Heart right ventricle (tissue), 16 donors: ENCODE measurements around the gene DALRD3. TPM values are rescaled to one million over a fixed set of nuclear protein-coding genes. Genes with fewer than 3 reads are reported as not detected.

Experiments used
- ATAC-seq, 8 donors: fragments of 200-7000 bp; cut with Tn5 transposase; one replicate each; pipeline ENCODE4 v1.9.1; 2020; ENCODE audit warnings: mild to moderate bottlenecking in 8 of 8, moderate library complexity in 8 of 8, moderate number of reproducible peaks in 1 of 8
- DNase-seq, 2 donors: peaks; one replicate each; pipeline ENCODE4 v3.0.0-alpha.2; 2020
- H3K27ac ChIP-seq, 10 donors: fragments of 200-600 bp; sonication (generic) in 2 of 10; one replicate each; pipeline versions ENCODE4 v1.5.0 to v1.8.0; 2020 to 2022; ENCODE audit warnings: mild to moderate bottlenecking in 3 of 10
- H3K27me3 ChIP-seq, 7 donors: fragments of 200-600 bp; one replicate each; pipeline ENCODE4 v1.8.0; 2021 to 2022; ENCODE audit warnings: mild to moderate bottlenecking in 2 of 7
- H3K36me3 ChIP-seq, 9 donors: fragments of 200-600 bp; sonication (generic) in 1 of 9; one replicate each; pipeline versions ENCODE4 v1.5.0 to v1.8.0; 2020 to 2022; ENCODE audit warnings: mild to moderate bottlenecking in 2 of 9
- H3K4me1 ChIP-seq, 9 donors: fragments of 200-600 bp; sonication (generic) in 1 of 9; one replicate each; pipeline versions ENCODE4 v1.5.0 to v1.8.0; 2020 to 2022; ENCODE audit warnings: mild to moderate bottlenecking in 4 of 9
- H3K4me3 ChIP-seq, 10 donors: fragments of 200-600 bp; sonication (generic) in 2 of 10; one replicate each; pipeline versions ENCODE4 v1.5.0 to v1.8.0; 2020 to 2022; ENCODE audit warnings: mild to moderate bottlenecking in 7 of 10, moderate library complexity in 2 of 10
- H3K9me3 ChIP-seq, 11 donors: fragments of 200-600 bp in 10 of 11; sonication (generic) in 2 of 11; one replicate each; pipeline versions ENCODE4 v1.5.0 to v1.8.0; 2013 to 2022; ENCODE audit warnings: mild to moderate bottlenecking in 2 of 11, control low read depth in 1 of 11, moderate library complexity in 1 of 11
- WGBS, 2 donors: extraction: QIAGEN DNeasy Blood & Tissue Kit; methylation state at CpG; one replicate each; pipeline ENCODE4 v1.1.7; 2013; ENCODE audit warnings: inconsistent platforms in 1 of 2; 5-methylcytosine and 5-hydroxymethylcytosine counted together
- intact Hi-C, 10 donors: fragments of 100-400 bp; cut with DNase I; formaldehyde crosslinking; loops; one replicate each; pipeline versions ENCODE4 v1.11.1 to v1.14.2; 2022
- polyA plus RNA-seq, 2 donors: library from polyadenylated mRNA; stranded (reverse); fragments of 200-250 nt; gene quantifications; one replicate each; pipeline ENCODE4 v1.2.3, GENCODE V29; 2013
- total RNA-seq, 10 donors: library from RNA; stranded (reverse); fragmentation: NEBNext Ultra II Directional in 3 of 10; extraction: Animal tissue kit (Norgen Biotek cat#: 25700) in 3 of 10; gene quantifications; one replicate each; pipeline versions ENCODE4 v1.2.1 to v1.2.4, GENCODE V29; 2021 to 2023
- TF ChIP-seq, protein P1 (sequence below), 9 donors: fragments of 200-600 bp; sonication (generic) in 2 of 9; IDR thresholded peaks; one replicate each; pipeline versions ENCODE4 v1.5.0 to v1.8.0; 2021 to 2022; ENCODE audit warnings: antibody characterized with exemption in 9 of 9, mild to moderate bottlenecking in 5 of 9, moderate library complexity in 1 of 9
- donor health status: Arrhythmogenic right ventricular cardiomyopathy.
- donor health status: ischemic (EF 13 %, LVEDD 7.1; RV severe dilation, severe dysfunction).
- donor health status: healthy with polysubstance abuse.
- donor health status: DM: no; HTN: yes; CAD: no.
- donor health status: DM: no; HTN: no; CAD: no.
- donor health status: ischemic (EF 25% LVEDD 6.9; RV normal size, moderate dysfunction).
- donor health status: ischemic (EF 25% LVEDD 5.7; RV mildly dilated, moderate dysfunction).
- donor health status: healthy.
- donor health status: DM: yes; HTN: yes; CAD: no.
- donor health status: Ischemic cardiomyopathy.
- donor health status: ischemic (EF 35%, LVEDD 5.7; RV mildly dilated, moderate dysfunction).
- donor health status: nonischemic (EF 11% LVEDD 7.7; RV severe dilation, severe dysfunction).
- donor health status: DM: yes; HTN: yes; CAD: no.
- donor health status: PGD.
- donor health status: ischemic (EF 29% LVEDD 5.4; RV normal size, mild dysfunction).
- donor health status: nonischemic (EF 23%, LVEDD 6.1; RV moderate dilation, normal function).

Gene DALRD3
- total and polyA plus RNA-seq, 12 donors, result 7.6 to 17.8 (median 14.8) TPM

DNA sequence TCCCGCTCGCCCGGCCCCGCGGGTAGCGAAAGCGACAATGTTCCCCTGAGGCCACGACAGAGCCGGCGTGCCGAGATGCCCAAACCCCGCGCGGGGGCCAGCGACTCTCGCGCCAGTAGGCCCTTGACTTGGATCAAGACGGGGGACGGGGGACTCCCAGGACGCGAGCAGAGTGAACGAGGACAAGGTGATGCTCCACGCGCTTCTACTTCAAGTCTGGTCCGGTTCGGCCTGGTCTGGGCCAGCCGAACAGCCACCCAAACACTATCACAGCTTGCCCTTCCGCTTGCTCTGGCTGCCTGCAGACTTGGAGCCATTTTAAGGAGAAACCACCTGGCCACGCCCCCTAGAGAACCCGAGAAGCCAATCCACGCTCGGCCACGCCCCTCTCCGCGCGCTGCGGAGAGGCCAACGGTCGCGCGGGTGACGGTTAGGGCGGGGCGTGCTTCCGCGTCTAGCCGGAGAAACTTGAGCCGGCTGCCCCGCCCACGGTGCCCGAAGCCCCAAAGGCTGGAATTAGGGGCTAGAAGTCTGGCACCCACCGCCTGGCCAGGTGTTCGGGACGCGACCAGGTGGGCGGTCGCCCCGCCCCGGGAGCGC lies 2.9 kb upstream of the DALRD3 start:
- H3K27ac ChIP-seq, result peak overlapping the region; percentile 98 to 100 (median 100)
- ATAC-seq, result peak; percentile 86 to 95 (median 92)
- H3K4me3 ChIP-seq, result peak overlapping the region; percentile 69 to 99 (median 92)
- intact Hi-C loops, result loop anchor here in 3 of 10 donors (2.0 to 10.0 kb wide), 2 partner anchors 33 to 403 kb away; partner anchors contain the start of genes AMT (in 1 of the 3) and NICN1 (in 1 of the 3)
- no peaks in the 10 kb centered on the region for H3K27me3 ChIP-seq
- H3K36me3 ChIP-seq, result peaks cover 0 to 42% (median 26%) of the 10 kb centered on the region in 9 donors
- peaks cover 8 to 71% (median 49%) of the 10 kb centered on the region in 9 donors for H3K4me1 ChIP-seq
- 0 to 1% methylated on average over 60 of the region's 60 CpGs for WGBS, 2 donors
- DNase-seq, result peak; percentile 99
- TF ChIP-seq, protein P1, sequence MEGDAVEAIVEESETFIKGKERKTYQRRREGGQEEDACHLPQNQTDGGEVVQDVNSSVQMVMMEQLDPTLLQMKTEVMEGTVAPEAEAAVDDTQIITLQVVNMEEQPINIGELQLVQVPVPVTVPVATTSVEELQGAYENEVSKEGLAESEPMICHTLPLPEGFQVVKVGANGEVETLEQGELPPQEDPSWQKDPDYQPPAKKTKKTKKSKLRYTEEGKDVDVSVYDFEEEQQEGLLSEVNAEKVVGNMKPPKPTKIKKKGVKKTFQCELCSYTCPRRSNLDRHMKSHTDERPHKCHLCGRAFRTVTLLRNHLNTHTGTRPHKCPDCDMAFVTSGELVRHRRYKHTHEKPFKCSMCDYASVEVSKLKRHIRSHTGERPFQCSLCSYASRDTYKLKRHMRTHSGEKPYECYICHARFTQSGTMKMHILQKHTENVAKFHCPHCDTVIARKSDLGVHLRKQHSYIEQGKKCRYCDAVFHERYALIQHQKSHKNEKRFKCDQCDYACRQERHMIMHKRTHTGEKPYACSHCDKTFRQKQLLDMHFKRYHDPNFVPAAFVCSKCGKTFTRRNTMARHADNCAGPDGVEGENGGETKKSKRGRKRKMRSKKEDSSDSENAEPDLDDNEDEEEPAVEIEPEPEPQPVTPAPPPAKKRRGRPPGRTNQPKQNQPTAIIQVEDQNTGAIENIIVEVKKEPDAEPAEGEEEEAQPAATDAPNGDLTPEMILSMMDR (IDR thresholded peaks at IDR 0.05), result no peak
- H3K9me3 ChIP-seq, result no peaks in the 10 kb centered on the region

DNA sequence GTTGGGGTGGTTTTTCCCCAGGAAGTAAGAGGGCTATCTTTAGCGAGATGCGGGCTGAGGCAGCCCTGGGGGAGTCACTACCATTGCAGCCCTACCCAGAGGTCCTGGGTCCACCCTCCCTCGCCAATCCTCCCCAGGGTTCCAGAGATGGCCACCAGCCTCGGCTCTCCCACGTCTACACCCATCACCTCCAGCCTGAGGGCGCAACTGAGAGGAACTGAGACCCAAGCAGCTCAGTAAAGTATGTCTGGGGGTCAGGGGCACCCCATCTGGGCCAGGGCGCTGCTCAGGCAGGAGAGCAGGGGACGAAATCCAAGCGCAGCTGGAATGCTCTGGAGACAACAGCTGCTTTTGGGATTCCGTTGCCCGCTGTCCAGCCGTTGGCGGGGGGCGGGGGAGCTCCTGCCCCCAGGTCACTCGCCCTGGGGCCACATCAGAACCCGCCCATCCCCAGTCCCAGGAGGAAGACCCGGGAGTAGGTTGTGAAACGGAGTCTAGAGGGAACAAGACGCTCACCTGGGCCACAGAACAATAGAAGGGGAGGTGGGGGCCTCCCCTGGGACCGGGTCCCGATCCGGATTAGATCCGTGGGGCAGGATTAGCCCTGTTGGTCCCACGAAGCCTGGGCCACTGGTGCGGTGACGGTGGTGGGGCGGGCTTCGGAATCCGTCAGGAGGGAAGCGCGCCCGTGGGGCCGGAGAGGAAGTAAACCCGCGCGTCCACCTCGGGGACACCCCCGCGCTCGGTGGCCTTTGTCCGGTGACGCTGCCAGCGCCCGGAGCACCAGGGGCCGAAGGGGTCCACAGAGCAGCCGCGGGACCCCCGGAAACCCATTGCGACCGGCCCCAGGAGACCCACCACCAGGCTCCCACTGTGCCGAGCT lies 2.2 kb upstream of the DALRD3 start:
- peaks cover 8 to 64% (median 49%) of the 10 kb centered on the region in 9 donors for H3K4me1 ChIP-seq
- H3K9me3 ChIP-seq, result no peaks in the 10 kb centered on the region
- intact Hi-C loops, result loop anchor here in 3 of 10 donors (2.0 to 10.0 kb wide), 2 partner anchors 32 to 404 kb away; partner anchors contain the start of genes AMT (in 1 of the 3) and NICN1 (in 1 of the 3)
- peaks cover 0 to 42% (median 27%) of the 10 kb centered on the region in 9 donors for H3K36me3 ChIP-seq
- peak; percentile 1 to 29 (median 6) for ATAC-seq
- TF ChIP-seq, protein P1 (IDR thresholded peaks at IDR 0.05), result no peak
- H3K27ac ChIP-seq, result peak overlapping the region; percentile 98 to 100 (median 100)
- H3K4me3 ChIP-seq, result peak overlapping the region; percentile 69 to 99 (median 92)
- peak; percentile 60 to 62 for DNase-seq
- WGBS, 2 donors, result 1 to 2% methylated on average over 51 of the region's 51 CpGs
- no peaks in the 10 kb centered on the region for H3K27me3 ChIP-seq

DNA sequence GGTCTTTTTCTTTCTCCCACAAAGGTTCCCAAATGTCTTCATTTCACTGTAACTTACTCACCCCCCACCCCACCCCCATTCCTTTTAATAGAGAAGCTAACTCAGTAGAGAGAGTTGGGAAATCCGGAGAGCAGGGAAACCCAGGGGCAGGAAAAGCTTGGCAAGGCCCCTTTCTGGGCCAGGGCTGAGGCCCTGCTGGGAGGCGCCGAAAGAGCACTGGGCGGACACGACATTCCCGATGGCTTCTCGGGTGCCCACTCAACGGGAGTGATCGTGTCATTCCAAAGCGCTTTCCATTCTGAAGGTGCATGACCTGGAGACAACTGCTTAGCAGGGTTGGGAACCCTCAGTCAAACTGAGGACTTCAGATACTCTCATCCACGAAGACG lies 1.6 kb upstream of the DALRD3 start:
- DNase-seq (no peak), ATAC-seq (no peak)
- H3K36me3 ChIP-seq, result peaks cover 0 to 42% (median 27%) of the 10 kb centered on the region in 9 donors
- H3K9me3 ChIP-seq, result no peaks in the 10 kb centered on the region
- TF ChIP-seq, protein P1 (IDR thresholded peaks at IDR 0.05), result no peak
- 42 to 51% methylated on average over 12 of the region's 12 CpGs for WGBS, 2 donors
- intact Hi-C loops, result loop anchor here in 3 of 10 donors (2.0 to 10.0 kb wide), 2 partner anchors 31 to 405 kb away; partner anchors contain the start of genes AMT (in 1 of the 3) and NICN1 (in 1 of the 3)
- peaks cover 8 to 59% (median 43%) of the 10 kb centered on the region in 9 donors for H3K4me1 ChIP-seq
- H3K27ac ChIP-seq, result peak overlapping the region in 9 of 10 donors; percentile 99 to 100 (median 100)
- H3K27me3 ChIP-seq, result no peaks in the 10 kb centered on the region
- peak overlapping the region in 9 of 10 donors; percentile 69 to 99 (median 94) for H3K4me3 ChIP-seq

DNA sequence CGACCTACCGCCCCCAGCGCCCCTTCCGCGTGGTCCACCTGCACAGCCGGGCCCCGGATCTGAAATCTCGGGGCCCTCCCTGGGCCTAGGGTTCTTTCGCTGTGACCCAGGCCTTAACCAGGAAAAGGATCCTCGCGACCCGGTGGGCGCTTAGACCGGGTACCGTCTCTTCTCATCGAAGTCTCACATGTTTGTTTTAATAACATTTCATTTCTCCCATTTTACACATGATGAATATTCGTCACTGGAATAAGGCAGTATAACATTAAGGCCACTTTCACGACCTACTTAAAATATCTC lies 277 bp upstream of the DALRD3 start:
- TF ChIP-seq, protein P1 (IDR thresholded peaks at IDR 0.05), result no peak
- WGBS, 2 donors, result 1 to 4% methylated on average over 18 of the region's 18 CpGs
- H3K4me1 ChIP-seq, result peaks cover 8 to 53% (median 42%) of the 10 kb centered on the region in 9 donors
- ATAC-seq (no peak), DNase-seq (no peak)
- peaks cover 0 to 42% (median 22%) of the 10 kb centered on the region in 9 donors for H3K36me3 ChIP-seq
- intact Hi-C loops, result no loop called here
- H3K27me3 ChIP-seq, result no peaks in the 10 kb centered on the region
- peak overlapping the region in 9 of 10 donors; percentile 73 to 100 (median 78) for H3K27ac ChIP-seq
- no peaks in the 10 kb centered on the region for H3K9me3 ChIP-seq
- H3K4me3 ChIP-seq, result peak overlapping the region; percentile 64 to 99 (median 92)
